Panc1 (cell line): ENCODE measurements around the gene ZNF469. TPM values are rescaled to one million over a fixed set of nuclear protein-coding genes. Genes with fewer than 3 reads are reported as not detected.

ENCODE experiments used
- ATAC-seq: fragments of 200-7000 bp; cut with Tn5 transposase; 2 replicates; pipeline ENCODE4 v1.9.1; 2020; ENCODE audit warnings: mild to moderate bottlenecking, moderate library complexity
- BruUV-seq: library from RNA; stranded (reverse); fragments of 400-500 nt; replicated peaks from 2 replicates; lab custom pipeline; 2021; lab: Mats Ljungman, UMichigan
- CTCF ChIA-PET: fragments of 300-600 bp; sonication (Branson Sonifier 250); formaldehyde crosslinking; loops from one replicate; lab custom pipeline; 2022; ENCODE audit warnings: antibody characterized with exemption; lab: Charles Lee
- POLR2A ChIA-PET: fragments of 300-600 bp; sonication (Branson Sonifier 250); formaldehyde crosslinking; loops from one replicate; lab custom pipeline; 2022; ENCODE audit warnings: antibody characterized with exemption; lab: Charles Lee
- DNase-seq: peaks from one replicate; pipeline ENCODE4 v3.0.0-alpha.2; 2010; ENCODE audit warnings: low read depth, low spot score
- H3K27ac ChIP-seq: 2 replicates; pipeline ENCODE4 v1.5.1; 2011; ENCODE audit warnings: mild to moderate bottlenecking, low read length, inconsistent platforms
- H3K27me3 ChIP-seq: fragments of 200-500 bp; sonication (Bioruptor generic); 2 replicates; pipeline ENCODE4 v1.6.0; 2014; ENCODE audit warnings: low read length, inconsistent platforms; ENCODE audit not compliant: control insufficient read depth, insufficient read depth
- H3K36me3 ChIP-seq: fragments of 200-500 bp; sonication (Bioruptor generic); 2 replicates; pipeline ENCODE4 v1.5.1; 2014; ENCODE audit warnings: inconsistent platforms, mild to moderate bottlenecking, low read length, moderate library complexity; ENCODE audit not compliant: control insufficient read depth, insufficient read depth
- H3K4me1 ChIP-seq: 2 replicates; pipeline ENCODE4 v1.5.1; 2011; ENCODE audit warnings: inconsistent platforms, mild to moderate bottlenecking, low read length, moderate library complexity; ENCODE audit not compliant: control insufficient read depth, insufficient read depth
- H3K4me3 ChIP-seq, 2 experiments: 2 replicates each; pipeline ENCODE4 v1.5.1; 2011 to 2012; ENCODE audit warnings: low read depth in 2 of 2, low read length in 2 of 2, mild to moderate bottlenecking in 2 of 2, inconsistent platforms in 1 of 2, moderate library complexity in 1 of 2
- H3K9me3 ChIP-seq: fragments of 200-500 bp; sonication (Bioruptor generic); 2 replicates; pipeline ENCODE4 v1.5.1; 2014; ENCODE audit warnings: low read depth, mild to moderate bottlenecking, inconsistent platforms, low read length, moderate library complexity; ENCODE audit not compliant: control insufficient read depth, insufficient read depth
- CTCF ChIP-seq: fragments of 450-650 bp; IDR thresholded peaks from 2 replicates; pipeline ENCODE4 v1.5.1; 2017; ENCODE audit warnings: mild to moderate bottlenecking
- POLR2AphosphoS5 ChIP-seq: IDR thresholded peaks from 2 replicates; pipeline ENCODE4 v1.6.1; 2012; ENCODE audit warnings: mild to moderate bottlenecking, low read depth, low read length, moderate library complexity
- REST ChIP-seq, 2 experiments: IDR thresholded peaks; 2 replicates each; pipeline ENCODE4 v1.6.1; 2011 to 2012; ENCODE audit warnings: low read depth in 2 of 2, control low read depth in 1 of 2, low read length in 1 of 2, mild to moderate bottlenecking in 1 of 2, moderate library complexity in 1 of 2; ENCODE audit not compliant: insufficient read depth in 1 of 2
- SIN3A ChIP-seq: IDR thresholded peaks from 2 replicates; pipeline ENCODE4 v1.6.1; 2012; ENCODE audit warnings: low read depth, mild to moderate bottlenecking, low read length, moderate library complexity, borderline replicate concordance; ENCODE audit not compliant: insufficient read depth
- TCF7L2 ChIP-seq: IDR thresholded peaks from 2 replicates; pipeline ENCODE4 v1.6.1; 2011; ENCODE audit warnings: mild to moderate bottlenecking, low read depth, low read length, inconsistent platforms
- in situ Hi-C: cut with HindIII; loops from 2 replicates; pipeline ENCODE4 v1.10.0; 2016; ENCODE audit warnings: low sequenced_read_pairs, low pct_unique_long_range_greater_than_20kb
- intact Hi-C: fragments of 100-400 bp; cut with micrococcal nuclease; formaldehyde crosslinking; loops from one replicate; pipeline ENCODE4 v1.10.0; 2022; ENCODE audit not compliant: unreplicated experiment
- total RNA-seq: library from RNA; stranded (reverse); gene quantifications from one replicate; pipeline ENCODE4 v1.2.1, GENCODE V29; 2021; ENCODE audit not compliant: unreplicated experiment

Gene ZNF469
- total RNA-seq, 1 experiment from 2014 or later = 1.3 TPM

- BruUV-seq = no TSS peak
- no peak overlapping the region for H3K27ac ChIP-seq
- ATAC-seq = no peak
- no peak overlapping the region for H3K4me3 ChIP-seq
- POLR2A ChIA-PET = no interaction called here
- no peaks in the 10 kb centered on the region for H3K4me1 ChIP-seq
- no peak for TF ChIP-seq CTCF
- no peaks in the 10 kb centered on the region for H3K36me3 ChIP-seq
- no peak for DNase-seq
- CTCF ChIA-PET = no interaction called here
- H3K9me3 ChIP-seq = no peaks in the 10 kb centered on the region
- no peaks in the 10 kb centered on the region for H3K27me3 ChIP-seq
- in situ Hi-C loops = no loop called here
- intact Hi-C loops = no loop called here
Observed at GRCh38 chr16:88429387-88430184, 46.8 kb downstream of the ZNF469 start.

- in situ Hi-C loops = no loop called here
Observed at GRCh38 chr16:88430185-88430523, 47.4 kb downstream of the ZNF469 start.

More at GRCh38 chr16:88430185-88430523, 47.4 kb downstream of the ZNF469 start:
- POLR2A ChIA-PET = interaction anchor here (0.7 kb wide), 1 partner anchor 68 kb away, joined by 13 read pairs; no protein-coding TSS in a partner anchor
- no peak overlapping the region for H3K4me3 ChIP-seq
- DNase-seq = no peak
- H3K36me3 ChIP-seq = no peaks in the 10 kb centered on the region
- CTCF ChIA-PET = no interaction called here
- H3K4me1 ChIP-seq = no peaks in the 10 kb centered on the region
- intact Hi-C loops = no loop called here
- H3K27me3 ChIP-seq = no peaks in the 10 kb centered on the region
- no TSS peak for BruUV-seq
- ATAC-seq = no peak
- TF ChIP-seq TCF7L2 (no peak), REST (IDR thresholded peaks at IDR 0.05; ENCODE audit: insufficient read depth in 1 of 2, low read depth in 2 of 2, low read length in 1 of 2) (no peak), CTCF (no peak), SIN3A (no peak), POLR2AphosphoS5 (no peak)
- H3K9me3 ChIP-seq = no peaks in the 10 kb centered on the region
- no peak overlapping the region for H3K27ac ChIP-seq
